HG02885 (cell line): ENCODE results near the gene RSRP1.

Source experiments
- ATAC-seq: cut with Tn5 transposase; IDR thresholded peaks from one replicate; pipeline ENCODE4 v1.9.1; 2021; ENCODE audit warnings: mild to moderate bottlenecking; ENCODE audit not compliant: unreplicated experiment, poor library complexity

RSRP1 gene

DNA sequence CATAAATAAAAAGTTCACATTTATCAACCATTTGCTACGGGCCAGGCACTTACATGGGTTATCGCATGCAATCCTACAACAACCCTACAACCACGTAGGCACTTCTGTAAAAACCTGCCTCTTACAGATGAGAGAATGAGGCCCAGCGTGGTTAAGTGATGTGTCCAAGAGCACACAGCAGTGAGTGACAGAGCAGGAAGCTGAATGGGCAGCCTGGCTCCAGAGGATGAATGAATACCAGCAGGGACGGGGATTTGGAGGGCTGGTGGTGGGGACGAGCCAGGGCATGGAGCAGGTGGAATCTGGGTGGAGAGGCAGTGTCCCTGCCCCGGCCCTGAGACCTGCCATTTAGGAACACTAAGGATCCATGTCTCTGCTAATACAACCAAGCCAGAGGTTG is 50.4 kb downstream of the RSRP1 start:
- ATAC-seq, result no peak

DNA sequence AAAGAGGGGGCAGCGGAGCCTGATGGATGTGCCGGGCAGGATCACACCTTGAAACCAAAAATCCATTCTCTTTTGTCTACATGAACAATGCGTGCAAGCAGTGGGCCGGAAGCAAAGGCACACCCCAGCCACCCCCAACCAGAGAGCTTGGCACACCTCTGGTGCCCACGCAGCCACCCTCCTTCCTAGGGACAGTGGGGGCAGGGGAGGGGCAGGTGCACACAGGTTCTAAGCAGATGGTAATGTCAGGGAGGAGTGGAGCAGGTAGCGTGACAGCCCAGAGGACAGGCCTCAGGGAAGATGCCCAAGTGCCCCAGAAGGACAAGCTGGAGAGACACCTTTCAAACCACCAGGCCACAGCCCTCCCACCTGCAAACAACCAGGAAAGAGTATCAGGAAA is 51.4 kb downstream of the RSRP1 start:
- ATAC-seq, result no peak

DNA sequence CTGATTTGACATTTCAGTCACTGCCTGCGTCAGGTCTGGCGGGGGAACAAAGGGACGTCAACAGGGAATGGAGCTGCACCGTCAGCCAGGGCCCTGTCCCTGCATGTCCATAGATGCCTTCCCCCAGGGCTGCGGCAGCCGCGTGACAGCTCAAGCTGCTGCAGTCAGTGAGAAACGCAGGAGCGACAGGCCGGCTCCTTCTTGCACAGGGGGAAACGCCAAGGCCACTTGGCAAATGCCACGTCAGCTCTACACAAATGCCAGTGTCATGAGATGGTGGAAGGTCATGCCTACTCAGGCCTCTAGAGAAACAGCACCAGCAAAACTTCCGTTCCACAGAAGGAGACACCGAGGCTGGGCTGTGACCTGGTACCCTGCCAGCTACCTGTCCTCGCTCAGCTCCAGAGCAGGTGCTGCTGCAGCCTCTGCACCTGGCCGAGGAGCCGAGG is 52.7 kb downstream of the RSRP1 start:
- no peak for ATAC-seq

DNA sequence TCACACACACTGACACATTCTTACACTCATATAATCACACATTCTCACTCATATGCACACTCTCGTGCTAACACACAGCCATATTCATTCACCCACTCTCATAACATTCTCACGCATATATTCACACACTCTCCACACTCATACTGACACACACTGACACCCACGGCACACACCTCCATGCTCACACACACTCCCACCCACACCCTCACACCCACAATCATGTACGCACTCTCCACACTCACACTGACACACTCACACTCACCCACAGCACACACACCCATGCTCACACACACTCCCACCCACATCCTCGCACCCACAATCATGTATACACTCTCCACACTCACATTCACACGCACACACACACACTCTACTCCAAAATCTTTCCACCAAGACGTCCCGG is 53.2 kb downstream of the RSRP1 start:
- ATAC-seq, result no peak

- ATAC-seq, result no peak
These were observed 54.0 kb downstream of the RSRP1 start for GRCh38 chr1:25193229-25193628.
